PC-9 (cell line): ENCODE data around the gene SMAD5. TPM values are rescaled to one million over a fixed set of nuclear protein-coding genes. Genes with fewer than 3 reads are reported as not detected.

Experiments used
- BruUV-seq: library from RNA; stranded (reverse); fragments of 400-500 nt; replicated peaks from 2 replicates; lab custom pipeline; 2021; lab: Mats Ljungman, UMichigan
- CTCF ChIA-PET: fragments of 300-600 bp; sonication (Branson Sonifier 250); formaldehyde crosslinking; loops from one replicate; lab custom pipeline; 2022; ENCODE audit warnings: antibody characterized with exemption; lab: Charles Lee
- POLR2A ChIA-PET: fragments of 300-600 bp; sonication (Branson Sonifier 250); formaldehyde crosslinking; loops from one replicate; lab custom pipeline; 2022; ENCODE audit warnings: antibody characterized with exemption; ENCODE audit not compliant: unreplicated experiment; lab: Charles Lee
- DNase-seq, 2 experiments: peaks; one replicate each; pipeline versions ENCODE4 v3.0.0 to v3.0.0-alpha.2; 2015 to 2022; ENCODE audit warnings: mixed read lengths in 1 of 2
- H2AFZ ChIP-seq: fragments of 200-600 bp; sonication (generic); 2 replicates; pipeline ENCODE4 v1.8.1; 2017; ENCODE audit warnings: antibody characterized with exemption
- H3F3A ChIP-seq: fragments of 200-600 bp; sonication (generic); 2 replicates; pipeline ENCODE4 v1.8.1; 2017; ENCODE audit warnings: antibody characterized with exemption, mild to moderate bottlenecking, low read depth; ENCODE audit not compliant: insufficient read depth
- H3K27ac ChIP-seq: fragments of 200-600 bp; sonication (generic); 2 replicates; pipeline ENCODE4 v1.6.1; 2016; ENCODE audit warnings: mixed run types
- H3K27me3 ChIP-seq: fragments of 200-600 bp; sonication (generic); 2 replicates; pipeline ENCODE4 v1.6.1; 2016; ENCODE audit warnings: low read depth, mixed run types; ENCODE audit not compliant: insufficient read depth
- H3K36me3 ChIP-seq: fragments of 200-600 bp; sonication (generic); 2 replicates; pipeline ENCODE4 v1.6.1; 2016; ENCODE audit warnings: low read depth, mixed run types
- H3K4me1 ChIP-seq: fragments of 200-600 bp; sonication (generic); replicated peaks from 2 replicates; pipeline ENCODE4 v1.6.1; 2016; ENCODE audit warnings: mixed run types; ENCODE audit not compliant: insufficient read depth
- H3K4me2 ChIP-seq: fragments of 200-600 bp; sonication (generic); 2 replicates; pipeline ENCODE4 v1.6.1; 2017; ENCODE audit warnings: mixed run types
- H3K4me3 ChIP-seq: fragments of 200-600 bp; sonication (generic); 2 replicates; pipeline ENCODE4 v1.6.1; 2016; ENCODE audit warnings: mixed run types
- H3K79me2 ChIP-seq: fragments of 200-600 bp; sonication (generic); 2 replicates; pipeline ENCODE4 v1.6.1; 2017; ENCODE audit warnings: low read depth, mixed run types
- H3K9me2 ChIP-seq: fragments of 200-600 bp; sonication (generic); 2 replicates; pipeline ENCODE4 v1.8.1; 2017; ENCODE audit warnings: mild to moderate bottlenecking; ENCODE audit not compliant: insufficient read depth
- H3K9me3 ChIP-seq: fragments of 200-600 bp; sonication (generic); 2 replicates; pipeline ENCODE4 v1.8.1; 2016; ENCODE audit warnings: low read depth; ENCODE audit not compliant: insufficient read depth
- H4K20me1 ChIP-seq: fragments of 200-600 bp; sonication (generic); 2 replicates; pipeline ENCODE4 v1.8.1; 2017; ENCODE audit not compliant: insufficient read depth
- EZH2 ChIP-seq: fragments of 200-600 bp; sonication (generic); IDR thresholded peaks from 2 replicates; pipeline ENCODE4 v1.8.0; 2017; ENCODE audit warnings: antibody characterized with exemption, low read depth
- intact Hi-C: fragments of 100-400 bp; cut with micrococcal nuclease; formaldehyde crosslinking; loops from one replicate; pipeline ENCODE4 v1.10.0; 2022; ENCODE audit not compliant: unreplicated experiment
- total RNA-seq: library from RNA; stranded (reverse); gene quantifications from 2 replicates; pipeline ENCODE4 v1.2.3, GENCODE V29; 2021
- TF ChIP-seq, protein P1 (sequence below): fragments of 200-600 bp; sonication (generic); conservative IDR thresholded peaks from 2 replicates; pipeline ENCODE4 v1.6.1; 2017; ENCODE audit warnings: mixed run types, antibody characterized with exemption, mild to moderate bottlenecking, moderate library complexity

SMAD5 gene
- total RNA-seq, 1 experiment from 2014 or later: 50.6 TPM

- no peaks in the 10 kb centered on the region for H3F3A ChIP-seq
- H3K4me1 ChIP-seq: no peaks in the 10 kb centered on the region
- TF ChIP-seq, protein P1, sequence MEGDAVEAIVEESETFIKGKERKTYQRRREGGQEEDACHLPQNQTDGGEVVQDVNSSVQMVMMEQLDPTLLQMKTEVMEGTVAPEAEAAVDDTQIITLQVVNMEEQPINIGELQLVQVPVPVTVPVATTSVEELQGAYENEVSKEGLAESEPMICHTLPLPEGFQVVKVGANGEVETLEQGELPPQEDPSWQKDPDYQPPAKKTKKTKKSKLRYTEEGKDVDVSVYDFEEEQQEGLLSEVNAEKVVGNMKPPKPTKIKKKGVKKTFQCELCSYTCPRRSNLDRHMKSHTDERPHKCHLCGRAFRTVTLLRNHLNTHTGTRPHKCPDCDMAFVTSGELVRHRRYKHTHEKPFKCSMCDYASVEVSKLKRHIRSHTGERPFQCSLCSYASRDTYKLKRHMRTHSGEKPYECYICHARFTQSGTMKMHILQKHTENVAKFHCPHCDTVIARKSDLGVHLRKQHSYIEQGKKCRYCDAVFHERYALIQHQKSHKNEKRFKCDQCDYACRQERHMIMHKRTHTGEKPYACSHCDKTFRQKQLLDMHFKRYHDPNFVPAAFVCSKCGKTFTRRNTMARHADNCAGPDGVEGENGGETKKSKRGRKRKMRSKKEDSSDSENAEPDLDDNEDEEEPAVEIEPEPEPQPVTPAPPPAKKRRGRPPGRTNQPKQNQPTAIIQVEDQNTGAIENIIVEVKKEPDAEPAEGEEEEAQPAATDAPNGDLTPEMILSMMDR: no peak
- TF ChIP-seq EZH2: no peak
- no peaks in the 10 kb centered on the region for H3K9me2 ChIP-seq
- no peak overlapping the region for H3K27ac ChIP-seq
- POLR2A ChIA-PET: no interaction called here
- intact Hi-C loops: loop anchor here (1.0 to 5.0 kb wide), 4 partner anchors 129 to 651 kb away; no protein-coding TSS in a partner anchor
- H3K4me2 ChIP-seq: no peak overlapping the region
- CTCF ChIA-PET: no interaction called here
- no peak overlapping the region for H3K4me3 ChIP-seq
- H2AFZ ChIP-seq: no peak overlapping the region
- H3K36me3 ChIP-seq: no peaks in the 10 kb centered on the region
- no peak for DNase-seq
- no peaks in the 10 kb centered on the region for H3K79me2 ChIP-seq
- no peaks in the 10 kb centered on the region for H3K27me3 ChIP-seq
- BruUV-seq: no TSS peak
- no peaks in the 10 kb centered on the region for H3K9me3 ChIP-seq
- H4K20me1 ChIP-seq: no peaks in the 10 kb centered on the region
Measured at GRCh38 chr5:136211282-136212040, 78.8 kb downstream of the SMAD5 start.

DNA sequence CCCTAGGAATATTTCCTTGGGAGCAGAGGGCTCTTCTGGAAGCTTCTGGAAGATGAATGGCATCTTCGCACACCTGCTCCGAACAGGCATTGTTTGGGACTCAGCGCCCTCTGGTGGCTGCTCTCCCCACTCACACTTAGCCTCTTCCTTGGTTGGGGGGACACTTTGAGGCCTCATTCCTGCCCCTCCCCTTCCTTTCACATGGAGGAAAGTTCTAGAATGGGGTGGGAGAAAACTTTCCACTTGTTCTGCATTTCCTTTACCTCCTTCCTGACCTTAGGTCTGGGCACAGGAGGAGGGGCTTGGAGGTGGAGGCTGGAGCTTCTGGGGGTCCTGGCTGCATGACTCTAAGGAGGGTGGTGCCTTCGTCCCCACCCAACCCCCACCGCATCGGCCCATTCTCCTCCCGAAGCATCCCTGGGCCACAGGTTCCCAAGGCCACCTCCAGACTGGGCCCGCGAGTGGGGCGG is 79.6 kb downstream of the SMAD5 start:
- Histone ChIP-seq H3K4me2 (no peak overlapping the region), H3F3A (no peaks in the 10 kb centered on the region), H3K27ac (no peak overlapping the region), H3K36me3 (no peaks in the 10 kb centered on the region), H3K27me3 (no peaks in the 10 kb centered on the region), H3K4me3 (no peak overlapping the region), H3K79me2 (no peaks in the 10 kb centered on the region), H3K9me3 (no peaks in the 10 kb centered on the region), H3K9me2 (no peaks in the 10 kb centered on the region), H3K4me1 (no peaks in the 10 kb centered on the region), H4K20me1 (no peaks in the 10 kb centered on the region), H2AFZ (no peak overlapping the region)
- peak in 1 of 2 experiments; percentile 29 for DNase-seq
- CTCF ChIA-PET: no interaction called here
- intact Hi-C loops: loop anchor here (1.0 to 5.0 kb wide), 4 partner anchors 130 to 651 kb away; no protein-coding TSS in a partner anchor
- TF ChIP-seq EZH2: no peak
- TF ChIP-seq, protein P1: peak; percentile 91
- POLR2A ChIA-PET: no interaction called here
- BruUV-seq: no TSS peak

DNA sequence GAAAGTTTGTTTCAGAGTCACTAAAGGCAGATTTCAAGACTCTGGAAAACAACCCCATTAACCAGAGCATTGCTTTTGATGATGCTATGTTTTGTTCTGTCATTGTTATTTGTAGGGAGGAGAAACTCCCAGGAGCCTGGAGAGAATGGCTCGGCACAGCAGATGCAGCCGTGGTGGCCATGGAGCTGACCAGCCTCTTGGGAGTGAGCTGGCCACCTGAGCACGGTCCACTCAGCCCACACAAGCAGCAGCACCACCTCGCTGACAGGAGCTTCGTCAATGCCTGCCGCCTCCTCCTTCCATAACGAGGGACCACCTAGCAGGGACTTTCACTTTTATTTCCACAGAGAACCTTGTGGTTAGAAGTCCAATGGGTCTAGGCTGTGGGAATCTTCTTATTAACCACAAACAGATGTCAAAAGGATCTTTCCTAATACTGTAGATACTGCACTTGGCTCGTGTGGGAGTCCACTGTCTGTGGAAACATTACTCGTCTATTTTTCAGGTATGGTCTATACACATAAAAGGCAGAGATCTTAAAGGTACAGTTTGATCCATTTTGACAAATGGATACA is 81.4 kb downstream of the SMAD5 start:
- H3K4me2 ChIP-seq: no peak overlapping the region
- no peaks in the 10 kb centered on the region for H3F3A ChIP-seq
- CTCF ChIA-PET: no interaction called here
- no peak overlapping the region for H3K4me3 ChIP-seq
- H3K36me3 ChIP-seq: no peaks in the 10 kb centered on the region
- DNase-seq: no peak
- no peaks in the 10 kb centered on the region for H3K27me3 ChIP-seq
- no peak overlapping the region for H3K27ac ChIP-seq
- intact Hi-C loops: loop anchor here (2.0 to 5.0 kb wide), 3 partner anchors 132 to 653 kb away; no protein-coding TSS in a partner anchor
- H3K9me2 ChIP-seq: no peaks in the 10 kb centered on the region
- BruUV-seq: no TSS peak
- H3K79me2 ChIP-seq: no peaks in the 10 kb centered on the region
- POLR2A ChIA-PET: no interaction called here
- no peaks in the 10 kb centered on the region for H3K9me3 ChIP-seq
- H3K4me1 ChIP-seq: no peaks in the 10 kb centered on the region
- TF ChIP-seq EZH2: no peak
- TF ChIP-seq, protein P1: no peak
- no peak overlapping the region for H2AFZ ChIP-seq
- no peaks in the 10 kb centered on the region for H4K20me1 ChIP-seq
